GM03348 (cell line): ENCODE data around the gene HARBI1.

Source experiments
- DNase-seq: peaks from one replicate; pipeline ENCODE4 v3.0.0; 2012; ENCODE audit warnings: low spot score

The HARBI1 gene

DNA sequence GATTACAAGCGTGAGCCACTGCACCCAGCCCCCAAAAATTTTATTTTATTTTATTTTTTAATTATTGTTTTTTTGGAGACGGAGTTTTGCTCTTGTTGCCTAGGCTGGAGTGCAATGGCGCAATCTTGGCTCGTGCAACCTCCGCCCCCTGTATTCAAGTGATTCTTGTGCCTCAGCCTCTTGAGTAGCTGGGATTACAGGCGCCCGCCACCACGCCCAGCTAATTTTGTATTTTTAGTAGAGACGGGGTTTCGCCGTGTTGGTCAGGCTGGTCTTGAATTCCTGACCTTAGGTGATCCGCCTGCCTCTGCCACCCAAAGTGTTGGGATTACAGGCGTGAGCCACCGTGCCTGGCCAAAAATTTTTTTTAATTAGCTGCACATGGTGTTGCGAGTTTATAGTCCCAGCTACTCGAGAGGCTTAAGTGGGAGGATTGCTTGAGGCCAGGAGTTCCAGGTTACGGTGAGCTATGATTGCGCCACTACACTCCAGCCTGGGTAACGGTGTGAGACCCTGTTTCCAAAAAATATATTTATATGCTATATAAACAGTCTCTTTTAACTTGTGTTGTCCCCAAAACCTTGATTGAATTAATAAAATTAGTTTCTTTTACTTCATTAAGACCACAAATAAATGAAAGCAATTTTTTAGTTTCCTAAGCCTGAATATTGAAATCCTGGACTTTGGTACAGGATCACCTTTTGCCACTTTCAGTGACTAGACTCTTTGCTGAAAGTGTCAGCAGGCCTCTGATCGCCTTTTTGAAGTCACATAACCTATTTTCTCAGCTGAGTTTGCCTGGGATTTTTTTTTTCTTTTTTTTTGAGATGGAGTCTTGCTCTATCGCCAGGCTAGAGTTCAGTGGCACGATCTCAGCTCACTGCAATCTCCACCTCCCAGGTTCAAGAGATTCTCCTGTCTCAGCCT lies 16.5 kb upstream of the HARBI1 start:
- no peak for DNase-seq

DNA sequence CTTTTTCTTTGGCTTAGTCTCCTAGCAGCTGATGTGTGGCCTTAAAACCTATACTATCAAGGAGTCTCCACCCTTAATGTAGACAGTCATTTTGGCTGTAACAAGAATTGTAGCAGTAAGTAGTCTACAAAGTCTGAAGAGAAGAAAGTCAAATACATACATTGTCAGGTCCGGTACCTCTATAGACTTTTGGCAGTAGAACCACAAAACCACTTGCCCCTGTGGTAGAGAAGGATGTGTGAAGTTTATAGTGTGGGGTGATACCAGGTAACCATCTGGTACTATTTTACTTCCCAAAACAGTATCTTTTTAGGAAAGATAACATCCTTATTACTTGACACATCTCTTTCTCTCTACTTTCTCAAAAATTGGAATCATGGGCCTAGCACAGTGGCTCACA lies 15.5 kb upstream of the HARBI1 start:
- no peak for DNase-seq

DNA sequence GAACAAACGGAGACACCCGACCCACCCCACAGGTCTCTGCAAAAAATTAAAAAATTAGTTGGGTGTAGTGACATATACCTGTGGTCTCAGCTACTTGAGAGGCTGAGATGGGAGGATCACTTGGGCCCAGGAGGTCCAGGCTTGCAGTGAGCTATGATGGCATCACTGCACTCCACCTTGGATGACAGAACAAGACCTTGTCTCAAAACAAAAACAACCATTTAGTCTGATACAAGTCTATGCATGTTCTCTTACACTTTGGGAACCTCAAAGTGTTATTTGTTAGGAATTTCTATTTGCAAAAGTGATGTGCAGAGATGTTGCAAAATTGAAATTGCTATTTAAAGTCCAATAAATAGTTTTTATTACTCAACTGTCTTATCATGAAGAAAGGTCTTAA lies 14.6 kb upstream of the HARBI1 start:
- no peak for DNase-seq

DNA sequence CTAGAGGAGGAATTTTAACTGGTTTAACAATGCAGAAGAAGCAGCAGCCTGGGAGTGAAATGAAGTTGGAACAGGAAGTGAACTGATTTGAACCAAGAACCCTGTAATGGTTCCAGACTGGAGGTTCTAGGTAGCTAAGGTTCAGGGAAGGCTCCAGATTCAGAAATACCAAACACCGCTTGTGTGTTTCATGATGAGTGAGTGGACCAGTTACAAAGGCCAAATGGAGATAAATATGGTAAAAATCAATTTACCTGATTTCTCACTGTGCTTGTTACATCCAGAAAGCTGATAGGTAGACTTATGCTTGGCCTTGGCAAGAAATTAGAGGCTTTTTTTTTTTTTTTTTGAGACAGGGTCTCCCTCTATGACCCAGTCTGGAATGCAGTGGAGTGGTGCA lies 13.2 kb upstream of the HARBI1 start:
- DNase-seq = no peak

DNA sequence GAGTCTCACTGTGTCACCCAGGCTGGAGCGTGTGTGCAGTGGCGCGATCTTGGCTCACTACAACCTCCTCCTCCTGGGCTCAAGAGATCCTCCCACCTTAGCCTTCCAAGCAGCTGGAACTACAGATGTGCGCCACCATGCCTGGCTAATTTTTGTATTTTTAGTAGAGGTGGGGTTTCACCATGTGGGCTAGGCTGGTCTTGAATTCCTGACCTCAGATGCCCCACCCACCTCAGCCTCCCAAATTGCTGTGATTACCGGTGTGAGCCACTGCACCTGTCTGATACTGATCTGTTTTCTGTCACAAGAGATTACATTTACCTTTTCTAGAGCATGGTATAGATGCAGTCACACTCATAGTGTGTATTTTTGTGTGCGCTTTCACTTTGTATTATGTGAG lies 11.9 kb upstream of the HARBI1 start:
- DNase-seq = no peak

DNA sequence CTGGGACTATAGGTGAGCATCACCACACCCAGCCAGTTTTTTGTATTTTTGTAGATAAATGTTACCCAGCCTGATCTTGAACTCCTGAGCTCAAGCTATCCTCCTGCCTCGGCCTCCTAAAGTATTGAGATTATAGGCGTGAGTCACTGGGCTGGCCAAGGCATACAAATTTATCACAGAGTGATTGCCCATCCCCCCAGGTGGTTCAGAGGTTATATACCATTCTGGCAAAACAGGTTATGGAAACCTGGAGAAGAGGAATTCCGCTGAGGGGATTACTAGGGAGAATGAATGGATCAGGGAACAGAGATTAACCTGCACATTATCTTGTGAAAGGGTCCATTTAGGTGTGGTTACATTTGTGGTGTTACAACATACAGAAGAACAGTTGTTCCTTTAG lies 8.4 kb upstream of the HARBI1 start:
- no peak for DNase-seq

DNA sequence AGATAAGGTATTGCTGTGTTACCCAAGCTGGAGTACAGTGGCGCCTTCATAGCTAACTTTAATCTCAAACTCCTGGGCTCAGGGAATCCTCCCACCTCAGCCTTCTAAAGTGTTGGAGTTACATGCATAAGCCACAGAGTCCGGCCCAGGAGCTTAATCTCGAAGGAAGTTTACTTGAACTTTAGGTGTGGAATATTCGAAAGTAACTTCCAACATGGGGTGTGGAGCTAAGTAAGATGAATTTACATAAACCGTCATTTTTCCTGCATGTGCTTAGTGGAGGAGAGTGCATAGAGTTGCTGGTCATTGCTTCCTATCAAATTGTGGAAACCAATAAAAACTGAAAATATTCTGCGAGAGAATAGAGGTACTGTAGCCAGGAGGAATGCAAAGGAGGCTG lies 1.8 kb upstream of the HARBI1 start:
- DNase-seq = no peak

DNA sequence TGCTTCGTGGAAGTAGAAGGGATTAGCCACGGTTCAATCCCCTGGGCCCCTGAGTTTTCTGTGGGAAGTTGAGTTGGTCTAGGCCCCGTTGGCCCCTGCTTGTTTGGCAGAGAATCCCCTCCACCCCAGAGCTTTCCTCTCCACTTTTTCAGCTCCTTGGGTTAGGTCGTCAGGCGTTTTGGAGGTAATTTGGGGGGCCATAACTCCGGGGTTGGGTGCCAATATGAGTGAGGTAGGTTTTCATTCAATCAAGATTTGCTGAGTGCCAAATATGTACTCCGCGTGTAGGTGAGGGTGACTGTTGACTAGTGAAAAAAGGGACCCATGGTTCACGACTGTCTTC lies 916 bp upstream of the HARBI1 start:
- DNase-seq = no peak

DNA sequence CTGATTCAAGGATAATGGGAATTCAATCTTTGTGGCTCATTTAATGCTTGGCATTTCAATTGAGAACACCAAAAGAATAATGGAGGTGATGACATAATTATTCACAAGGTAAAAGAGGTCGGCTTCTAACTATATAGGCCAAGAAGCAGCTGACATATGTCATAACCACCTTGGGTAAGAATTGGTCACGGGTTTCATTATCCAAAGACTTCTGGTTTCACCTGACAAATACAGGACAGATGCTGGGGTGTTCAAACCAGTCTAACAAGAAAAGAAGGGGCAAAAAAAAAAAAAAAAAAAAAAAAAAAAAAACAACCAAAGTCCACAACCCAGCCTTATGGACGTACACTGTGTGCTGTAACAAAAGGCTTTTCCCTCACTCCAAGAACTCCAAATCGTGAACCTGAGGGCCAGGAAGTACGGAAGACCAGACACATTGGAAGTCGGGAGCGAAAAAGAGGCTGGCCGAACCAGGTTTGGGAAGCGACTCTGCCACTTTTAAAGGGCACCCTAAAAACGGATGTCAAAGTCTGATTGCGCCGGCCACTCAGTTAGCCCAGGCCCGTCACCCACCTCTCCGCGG lies 385 bp downstream of the HARBI1 start:
- no peak for DNase-seq

DNA sequence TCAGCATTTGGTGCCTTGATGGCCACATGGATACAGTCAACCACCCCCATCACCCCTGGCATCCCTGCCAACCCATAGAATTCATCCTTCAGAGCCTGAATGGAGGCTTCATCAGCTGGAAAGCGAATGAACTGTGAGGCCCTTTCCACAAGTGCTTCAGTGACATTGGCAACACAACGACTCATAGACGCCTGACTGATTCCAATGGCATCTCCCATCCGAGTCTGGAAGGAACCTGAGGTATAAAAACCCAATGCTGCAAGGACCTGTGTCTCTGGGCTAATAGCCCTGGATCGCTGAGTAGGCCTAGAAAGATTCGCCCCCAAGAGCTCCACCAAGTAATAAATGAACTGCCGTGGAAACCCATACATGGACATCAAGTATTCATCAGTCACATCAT lies 1.3 kb downstream of the HARBI1 start:
- DNase-seq = no peak

DNA sequence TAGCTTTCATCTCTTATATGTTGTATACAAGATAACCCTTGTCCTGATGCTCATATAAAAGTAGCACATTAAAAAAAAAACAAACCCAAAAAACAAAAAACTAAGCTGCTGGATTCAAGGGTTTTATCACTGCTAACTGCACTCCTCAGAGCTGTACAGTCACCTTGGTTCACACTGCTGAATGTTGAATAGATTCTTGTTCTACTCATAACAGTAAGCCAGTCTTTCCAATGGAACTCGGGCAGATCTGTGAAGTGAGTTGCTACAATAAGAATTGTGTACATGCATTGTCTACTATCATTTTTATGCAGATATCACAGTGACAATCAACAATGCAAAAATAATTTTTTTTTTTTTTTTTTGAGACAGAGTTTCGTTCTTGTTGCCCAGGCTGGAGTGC lies 4.7 kb downstream of the HARBI1 start:
- no peak for DNase-seq

DNA sequence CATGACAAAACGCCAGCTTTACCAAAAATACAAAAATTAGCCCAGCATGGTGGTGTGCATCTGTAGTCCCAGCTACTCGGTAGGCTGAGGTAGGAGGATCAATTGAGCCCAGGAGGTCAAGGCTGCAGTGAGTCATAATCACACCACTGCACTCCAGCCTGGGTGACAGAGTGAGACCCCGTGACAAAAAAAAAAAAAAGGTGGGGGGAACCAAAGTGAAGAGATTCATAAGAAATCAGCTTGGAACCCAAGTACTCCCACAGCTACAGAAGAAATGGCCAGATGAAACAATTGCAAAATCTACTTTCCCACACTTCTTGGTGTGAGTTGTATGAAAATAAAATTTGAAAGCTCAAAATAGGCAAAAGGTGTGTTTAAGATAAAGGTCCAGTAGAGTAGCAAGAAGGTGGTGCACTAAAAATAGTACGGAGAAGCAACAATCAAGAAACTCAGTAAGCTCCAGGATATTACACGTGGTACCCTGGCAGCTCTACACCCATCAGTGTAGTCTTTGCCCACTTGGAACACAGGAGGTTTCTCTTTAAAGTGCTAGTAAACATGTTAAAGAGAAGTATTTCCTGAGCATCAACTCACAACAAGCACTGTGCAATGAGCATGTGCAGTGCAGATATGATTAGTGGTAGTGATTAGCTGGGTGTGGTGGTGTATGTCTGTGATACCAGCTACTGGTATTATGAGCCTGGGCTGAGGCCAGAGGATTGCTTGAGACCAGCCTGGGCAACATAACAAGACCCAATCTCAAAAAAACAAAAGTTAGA lies 5.3 kb downstream of the HARBI1 start:
- DNase-seq = no peak

DNA sequence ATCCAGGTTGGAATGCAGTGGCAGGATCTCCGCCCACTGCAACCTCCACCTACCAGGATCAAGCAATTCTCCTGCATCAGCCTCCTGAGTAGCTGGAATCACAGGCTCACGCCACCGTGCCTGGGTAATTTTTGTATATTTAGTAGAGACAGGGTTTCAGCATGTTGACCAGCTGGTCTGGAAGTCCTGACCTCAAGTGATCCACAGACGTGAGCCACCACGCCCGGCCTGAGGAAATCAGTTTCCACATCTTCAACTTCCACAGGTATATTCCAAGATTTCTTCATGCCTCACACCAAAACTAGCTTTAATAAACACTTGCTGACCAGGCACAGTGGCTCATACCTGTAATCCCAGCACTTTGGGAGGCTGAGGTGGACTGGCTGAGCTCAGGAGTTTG lies 7.6 kb downstream of the HARBI1 start:
- DNase-seq = no peak

DNA sequence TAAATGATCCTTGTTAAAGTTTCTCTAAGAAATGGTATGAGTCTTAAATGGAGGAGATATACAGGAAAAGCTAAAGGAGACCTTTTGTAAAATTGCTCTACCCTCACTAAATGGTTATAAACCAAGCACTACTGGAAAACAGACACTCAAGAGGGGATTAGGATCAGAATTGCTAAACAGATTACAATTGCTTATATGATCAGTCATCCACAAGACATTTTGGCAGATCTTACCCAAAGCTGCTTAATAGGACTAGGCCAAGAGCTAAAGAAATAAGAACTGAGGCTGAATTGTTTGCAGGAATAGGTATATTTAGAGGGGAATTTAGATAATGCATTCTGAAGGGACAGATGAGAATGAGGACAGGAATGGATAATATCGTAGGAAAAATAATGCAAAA lies 9.5 kb downstream of the HARBI1 start:
- no peak for DNase-seq

DNA sequence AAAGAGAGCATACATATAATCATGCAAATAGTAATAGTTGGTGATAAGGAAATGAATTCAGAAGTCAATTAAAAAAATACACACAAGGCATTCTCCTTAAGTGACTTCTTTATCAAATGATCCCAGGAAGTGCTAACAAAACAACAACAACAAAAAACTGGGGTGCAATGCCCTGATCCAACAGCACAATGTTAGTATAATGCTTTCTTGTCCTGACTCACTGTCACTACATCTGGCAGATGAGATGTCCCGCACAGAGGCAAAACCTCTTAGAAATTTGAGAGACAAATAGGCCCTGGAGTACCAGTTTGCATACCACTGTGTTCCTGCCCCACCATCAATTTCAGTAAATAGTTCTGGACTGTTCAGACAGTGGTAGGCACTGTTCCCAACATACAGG lies 12.2 kb downstream of the HARBI1 start:
- DNase-seq = no peak

DNA sequence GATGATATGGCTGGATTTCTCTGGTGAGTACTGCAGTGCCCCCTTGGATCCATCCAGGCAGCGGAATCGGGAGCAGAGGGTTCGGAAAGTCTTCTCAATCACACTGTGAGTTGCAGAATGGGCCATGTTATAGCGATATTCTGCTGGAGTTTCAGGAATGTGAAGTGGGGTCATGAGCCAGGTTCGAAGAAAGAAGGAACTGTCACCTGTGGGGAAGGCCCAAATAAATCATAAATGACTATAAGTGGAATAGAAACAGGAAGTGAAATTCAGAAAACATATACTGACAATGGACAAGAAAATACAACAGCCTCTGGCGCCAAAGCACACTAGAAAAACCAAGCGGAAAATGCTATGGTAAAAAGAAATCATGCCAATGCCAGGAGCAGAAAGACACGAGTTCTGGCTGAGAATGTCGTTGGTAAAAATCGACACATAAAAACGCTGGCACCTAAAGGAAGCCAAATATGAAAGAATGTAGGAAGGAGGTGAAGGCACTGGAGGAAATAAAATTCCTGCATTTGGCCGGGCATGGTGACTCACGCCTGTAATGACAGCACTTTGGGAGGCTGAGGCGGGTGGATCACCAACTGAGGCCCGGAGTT lies 13.2 kb downstream of the HARBI1 start:
- DNase-seq = no peak

DNA sequence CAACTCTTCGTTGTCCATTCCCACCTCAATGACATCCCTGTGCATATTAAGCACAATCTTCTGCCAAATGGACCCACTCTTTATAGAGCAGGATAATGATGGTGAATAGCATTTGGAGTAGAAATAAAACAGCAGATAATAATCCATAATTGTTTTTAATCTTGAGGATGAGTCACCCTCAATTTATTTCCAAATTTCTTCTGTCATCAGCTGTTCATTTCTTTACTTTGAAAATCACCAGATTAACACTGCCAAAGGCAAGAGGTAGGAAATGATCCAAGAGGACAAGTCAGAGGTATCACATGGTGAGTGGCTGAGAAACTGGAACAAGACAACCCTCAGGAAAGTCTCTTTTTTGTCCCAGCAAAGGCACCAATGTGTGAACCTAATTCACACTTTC lies 15.9 kb downstream of the HARBI1 start:
- DNase-seq = peak; percentile 37

DNA sequence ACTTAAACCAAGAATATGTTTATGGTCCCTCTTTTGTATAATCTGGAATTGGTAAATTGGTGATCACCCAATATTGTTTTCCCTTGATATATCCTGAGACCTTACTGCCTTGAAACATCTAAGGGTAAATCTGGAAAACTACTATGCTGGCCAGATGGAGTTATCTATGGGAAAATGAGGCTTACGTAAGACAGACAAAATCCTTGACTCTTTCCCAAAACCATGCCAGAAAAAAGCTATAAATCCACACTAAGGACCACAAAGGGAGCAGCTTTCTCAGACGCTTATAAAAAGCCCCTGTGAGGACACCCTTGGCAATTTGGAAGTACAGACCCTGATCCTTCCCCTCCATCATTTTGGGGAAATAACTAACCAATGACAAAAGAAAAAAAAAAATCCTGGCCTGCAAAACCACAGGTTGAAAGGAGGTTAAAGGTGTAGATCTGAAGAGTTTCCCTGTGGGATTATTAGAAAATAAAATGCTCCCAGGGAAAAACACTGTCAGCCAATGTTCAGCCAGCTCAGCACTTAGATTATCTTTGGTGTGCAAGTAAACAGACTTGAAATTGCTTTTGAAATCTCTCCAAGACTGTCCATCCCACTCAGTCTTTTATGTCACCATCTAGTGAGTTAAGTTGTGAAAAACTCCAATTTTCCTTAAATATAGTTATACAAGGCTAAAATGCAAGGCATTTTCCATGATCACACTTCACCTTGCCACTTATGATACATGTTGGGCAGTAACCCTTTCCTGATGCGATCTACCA lies 16.6 kb downstream of the HARBI1 start:
- no peak for DNase-seq

DNA sequence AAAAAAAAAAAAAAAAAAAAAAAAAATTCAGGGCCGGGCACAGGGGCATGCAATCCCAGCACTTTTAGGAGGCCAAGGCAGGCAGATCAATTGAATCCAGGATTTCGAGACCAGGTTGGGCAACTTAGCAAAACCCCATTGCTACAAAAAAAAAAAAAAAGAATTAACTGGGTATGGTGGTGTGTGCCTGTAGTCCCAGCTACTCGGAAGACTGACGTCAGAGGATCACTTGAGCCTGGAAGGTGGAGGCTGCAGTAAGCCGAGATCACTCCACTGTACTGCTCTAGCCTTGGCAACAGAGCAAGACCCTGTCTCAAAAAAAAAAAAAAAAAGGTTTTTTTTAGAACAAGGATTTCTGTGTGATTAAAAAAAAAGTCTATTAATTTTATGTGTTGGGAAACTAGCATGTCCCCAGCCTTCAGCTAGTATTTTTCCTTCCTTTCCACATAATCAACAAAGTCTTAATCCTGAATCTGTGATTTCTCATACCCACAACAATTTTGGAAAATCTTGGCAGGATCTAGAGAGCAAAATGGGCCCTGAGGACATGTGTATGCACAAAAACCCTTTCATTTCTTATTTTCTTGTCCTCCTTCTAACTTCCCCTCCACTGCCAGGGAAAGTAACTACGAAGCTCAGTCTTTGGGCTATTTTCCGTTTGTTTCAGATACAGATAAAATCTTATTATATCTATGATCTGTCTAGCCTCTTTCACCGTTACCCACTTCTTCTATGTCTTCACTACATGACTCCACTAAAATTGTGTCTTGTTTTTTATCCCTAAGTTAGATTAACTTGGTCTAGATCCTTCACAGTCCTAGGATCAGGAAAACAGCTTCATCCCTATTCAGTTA lies 17.5 kb downstream of the HARBI1 start:
- DNase-seq = no peak

DNA sequence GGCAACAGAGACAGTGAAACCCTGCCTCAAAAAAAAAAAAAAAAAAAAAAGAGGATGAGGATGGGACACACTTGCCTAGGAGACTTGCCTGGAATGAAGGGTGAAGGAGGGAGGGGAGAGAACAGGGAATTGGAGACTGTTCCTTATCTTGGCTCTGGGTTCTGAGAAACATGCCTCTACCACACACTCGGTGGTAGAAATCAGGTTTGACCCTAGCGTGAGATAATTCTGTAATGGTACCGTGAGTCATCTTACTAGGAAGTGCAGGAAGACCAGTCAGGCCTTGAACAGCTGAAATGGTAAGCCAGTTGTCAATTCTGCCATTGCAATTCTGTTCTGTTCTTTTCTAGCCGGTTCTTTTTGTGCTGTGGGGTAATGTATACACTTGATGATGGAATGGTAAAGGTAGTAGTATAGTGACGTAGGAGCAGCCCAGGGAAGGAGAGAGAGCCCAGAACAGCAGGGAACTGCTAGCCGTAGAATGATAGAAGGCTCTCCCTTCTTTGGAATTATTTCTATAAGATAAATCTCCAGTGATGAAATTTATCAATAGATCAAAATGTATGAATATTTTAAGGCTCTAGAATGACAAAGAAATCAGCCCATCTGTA lies 19.3 kb downstream of the HARBI1 start:
- no peak for DNase-seq

DNA sequence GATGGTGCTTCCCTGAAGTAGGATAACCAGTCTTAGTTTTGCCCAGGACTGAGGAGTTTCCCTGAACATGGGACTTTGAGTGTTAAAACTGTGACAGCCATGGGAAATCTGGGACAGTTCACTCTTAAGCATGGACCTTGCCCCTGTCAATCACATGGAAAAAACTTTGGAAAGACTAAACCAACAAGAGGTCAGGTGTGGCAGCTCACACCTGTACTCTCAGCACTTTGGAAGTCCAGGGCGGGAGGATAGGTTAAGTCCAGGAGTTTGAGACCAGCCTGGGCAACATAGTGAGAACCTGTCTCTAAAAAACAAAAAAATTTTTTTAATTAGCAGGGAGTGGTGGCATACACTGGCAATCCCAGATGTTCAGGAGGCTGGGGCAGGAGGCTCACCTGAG lies 19.9 kb downstream of the HARBI1 start:
- no peak for DNase-seq
